HL-60 (cell line): ENCODE measurements around the gene CEP89.

Source experiments
- CTCF ChIP-seq: IDR thresholded peaks from one replicate; pipeline ENCODE4 v1.5.1; 2011; ENCODE audit warnings: low read length, control low read depth, inconsistent platforms; ENCODE audit not compliant: insufficient read depth
- GABPA ChIP-seq: IDR thresholded peaks from 2 replicates; pipeline ENCODE4 v1.6.1; 2012; ENCODE audit warnings: low read depth
- POLR2AphosphoS5 ChIP-seq: IDR thresholded peaks from 2 replicates; pipeline ENCODE4 v1.6.1; 2012; ENCODE audit warnings: low read depth

- no peak for TF ChIP-seq CTCF
- TF ChIP-seq POLR2AphosphoS5: no peak
- TF ChIP-seq GABPA: no peak
Observed at GRCh38 chr19:32864318-32865007, 107.3 kb downstream of the CEP89 start.
